C1 segment of cervical spinal cord (tissue), 14 donors: Measurements from ENCODE around the gene ANGPTL8.

Experiments used
- DNase-seq, 14 donors: peaks; one replicate each; lab custom pipeline; 2025; lab: John Stamatoyannopoulos, UW

ANGPTL8 gene

GRCh38 chr19:11236324-11237301 lies 2.8 kb upstream of the ANGPTL8 start:
- no peak for DNase-seq

GRCh38 chr19:11237321-11237720 lies 2.1 kb upstream of the ANGPTL8 start:
- no peak for DNase-seq

GRCh38 chr19:11238041-11238440 lies 1.4 kb upstream of the ANGPTL8 start:
- DNase-seq = no peak

GRCh38 chr19:11238781-11239376 lies 540 bp upstream of the ANGPTL8 start:
- DNase-seq = no peak

- no peak for DNase-seq
These were observed 607 bp downstream of the ANGPTL8 start for GRCh38 chr19:11240008-11240444.

GRCh38 chr19:11242025-11242424 lies 2.6 kb downstream of the ANGPTL8 start:
- no peak for DNase-seq

GRCh38 chr19:11242864-11243797 lies 3.7 kb downstream of the ANGPTL8 start:
- peak in 13 of 14 donors; percentile 6 to 87 (median 76) for DNase-seq

GRCh38 chr19:11243798-11244169 lies 4.4 kb downstream of the ANGPTL8 start:
- DNase-seq = no peak

- DNase-seq = no peak
These were observed 5.6 kb downstream of the ANGPTL8 start for GRCh38 chr19:11244846-11245589.

GRCh38 chr19:11246941-11247340 lies 7.5 kb downstream of the ANGPTL8 start:
- no peak for DNase-seq

- DNase-seq = no peak
These were observed 8.0 kb downstream of the ANGPTL8 start for GRCh38 chr19:11247391-11247790.

- no peak for DNase-seq
These were observed 8.5 kb downstream of the ANGPTL8 start for GRCh38 chr19:11247934-11248333.

GRCh38 chr19:11248852-11249251 lies 9.4 kb downstream of the ANGPTL8 start:
- DNase-seq = no peak

- no peak for DNase-seq
These were observed 11.8 kb downstream of the ANGPTL8 start for GRCh38 chr19:11251217-11251616.

GRCh38 chr19:11251650-11252314 lies 12.4 kb downstream of the ANGPTL8 start:
- no peak for DNase-seq

- no peak for DNase-seq
These were observed 13.4 kb downstream of the ANGPTL8 start for GRCh38 chr19:11252665-11253355.

GRCh38 chr19:11254666-11255065 lies 15.2 kb downstream of the ANGPTL8 start:
- DNase-seq = no peak

- no peak for DNase-seq
These were observed 16.8 kb downstream of the ANGPTL8 start for GRCh38 chr19:11256189-11256588.

GRCh38 chr19:11257846-11258380 lies 18.5 kb downstream of the ANGPTL8 start:
- DNase-seq = no peak

- DNase-seq = no peak
These were observed 21.6 kb downstream of the ANGPTL8 start for GRCh38 chr19:11260996-11261395.
